ENCODE data around the gene CYSRT1.

DNA sequence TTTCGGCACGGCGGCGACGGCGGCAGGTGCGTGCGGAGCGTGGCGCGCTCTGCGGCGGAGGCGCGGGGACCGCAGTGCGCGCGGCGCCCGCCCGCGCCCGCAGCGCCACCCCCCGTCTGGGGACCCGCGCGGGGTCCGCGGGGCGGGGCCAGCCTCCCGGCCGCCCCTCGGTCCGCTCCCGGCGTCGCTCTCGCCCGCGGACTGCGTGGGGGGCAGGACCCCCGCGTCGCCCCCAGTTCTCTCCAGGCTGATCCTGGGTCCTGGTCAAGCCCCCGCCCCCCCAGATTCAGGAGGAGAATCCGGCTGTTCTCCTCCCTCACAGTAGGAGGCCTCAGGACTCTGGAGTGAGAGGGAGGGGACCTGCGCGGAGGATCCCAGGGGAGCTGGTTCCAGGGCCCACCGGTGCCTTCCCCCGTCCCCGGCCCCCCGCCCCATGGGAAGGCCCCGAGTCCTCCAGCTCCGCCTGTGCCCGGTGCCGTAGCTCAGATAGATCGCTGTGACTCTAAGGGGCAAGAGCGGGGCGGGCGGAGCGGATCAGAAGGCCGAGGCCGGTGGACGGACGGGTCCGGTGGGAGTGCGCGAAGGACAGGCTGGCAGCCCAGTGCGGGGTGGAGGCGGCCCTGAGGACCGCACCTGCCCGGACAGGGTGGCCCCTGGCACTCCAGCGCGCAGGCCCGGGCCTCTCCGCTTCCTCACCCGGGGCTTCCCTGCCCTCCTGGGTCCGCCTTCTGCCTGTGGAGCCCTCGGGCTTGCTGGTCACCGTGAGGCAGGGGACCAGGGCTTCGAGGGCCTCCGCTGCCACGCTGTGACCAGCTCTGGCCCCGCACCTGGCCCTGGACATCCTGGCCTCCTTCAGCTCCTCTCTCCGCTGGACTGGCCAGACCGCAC is 2.5 kb upstream of the CYSRT1 start, which contains the start of gene RNF208:
- TF ChIP-seq, protein P1, sequence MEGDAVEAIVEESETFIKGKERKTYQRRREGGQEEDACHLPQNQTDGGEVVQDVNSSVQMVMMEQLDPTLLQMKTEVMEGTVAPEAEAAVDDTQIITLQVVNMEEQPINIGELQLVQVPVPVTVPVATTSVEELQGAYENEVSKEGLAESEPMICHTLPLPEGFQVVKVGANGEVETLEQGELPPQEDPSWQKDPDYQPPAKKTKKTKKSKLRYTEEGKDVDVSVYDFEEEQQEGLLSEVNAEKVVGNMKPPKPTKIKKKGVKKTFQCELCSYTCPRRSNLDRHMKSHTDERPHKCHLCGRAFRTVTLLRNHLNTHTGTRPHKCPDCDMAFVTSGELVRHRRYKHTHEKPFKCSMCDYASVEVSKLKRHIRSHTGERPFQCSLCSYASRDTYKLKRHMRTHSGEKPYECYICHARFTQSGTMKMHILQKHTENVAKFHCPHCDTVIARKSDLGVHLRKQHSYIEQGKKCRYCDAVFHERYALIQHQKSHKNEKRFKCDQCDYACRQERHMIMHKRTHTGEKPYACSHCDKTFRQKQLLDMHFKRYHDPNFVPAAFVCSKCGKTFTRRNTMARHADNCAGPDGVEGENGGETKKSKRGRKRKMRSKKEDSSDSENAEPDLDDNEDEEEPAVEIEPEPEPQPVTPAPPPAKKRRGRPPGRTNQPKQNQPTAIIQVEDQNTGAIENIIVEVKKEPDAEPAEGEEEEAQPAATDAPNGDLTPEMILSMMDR (conservative IDR thresholded peaks at IDR 0.05 in 1 of 2, IDR thresholded peaks at IDR 0.05 in 1 of 2; ENCODE audit: low read depth in 1 of 2, low read length in 2 of 2) = no peak
- no peak for TF ChIP-seq EZH2 (IDR thresholded peaks at IDR 0.05; ENCODE audit: low read length, missing control alignments)

Measured in fibroblast of lung (primary cell).